ENCODE results near the gene NLGN3.

GRCh38 chrX:71103110-71103983 lies 41.3 kb upstream of the NLGN3 start:
- TF ChIP-seq CTCF (IDR thresholded peaks at IDR 0.05; ENCODE audit: extremely low read depth in 1 of 2, insufficient read depth in 1 of 2, low read depth in 1 of 2, low read length in 2 of 2) (no peak), EZH2 (IDR thresholded peaks at IDR 0.05; ENCODE audit: borderline replicate concordance, low read depth, low read length, severe bottlenecking) (no peak), GATA2 (IDR thresholded peaks at IDR 0.05; ENCODE audit: insufficient read depth, insufficient read length, low read depth, low read length) (peak; percentile 18), POLR2A (IDR thresholded peaks at IDR 0.05; ENCODE audit: low read depth, low read length) (no peak), POLR2AphosphoS5 (IDR thresholded peaks at IDR 0.05; ENCODE audit: insufficient read depth, low read depth, low read length) (no peak)
